ENCODE data around the gene RAB34. TPM values are rescaled to one million over a fixed set of nuclear protein-coding genes. Genes with fewer than 3 reads are reported as not detected.

Gene RAB34
- polyA plus RNA-seq, 1 experiment = 389 TPM

DNA sequence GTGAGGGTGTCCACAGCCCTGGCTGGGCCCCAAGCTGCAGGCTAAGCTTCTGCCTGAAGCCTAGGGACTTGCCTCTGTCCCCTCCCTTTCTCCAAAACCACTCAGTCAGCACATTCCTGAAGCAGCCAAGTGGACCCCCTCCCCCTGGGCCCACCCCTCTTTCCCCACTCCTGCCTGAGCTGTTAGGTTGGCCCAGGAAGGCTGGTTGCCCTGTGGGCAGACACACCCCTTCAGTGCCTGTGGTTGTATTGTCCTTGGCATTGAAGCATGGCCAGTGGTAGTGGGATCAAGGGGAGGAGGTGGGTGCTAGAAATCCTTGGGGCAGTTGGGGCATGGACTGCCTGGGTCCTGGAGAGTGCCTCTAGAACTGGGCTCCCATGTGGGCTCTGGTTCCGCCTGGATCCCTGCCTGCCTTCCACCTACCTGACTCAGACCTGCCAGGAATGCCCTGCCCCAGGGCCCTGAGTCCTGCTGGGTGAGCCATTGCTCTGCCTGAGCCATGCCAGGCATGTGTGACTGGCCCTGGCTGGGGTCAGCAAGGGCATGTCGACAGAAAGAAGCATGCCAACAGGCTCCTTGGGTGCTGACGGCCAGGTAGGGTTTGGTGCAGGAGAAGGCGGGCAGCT, 28.2 kb upstream of the RAB34 start:
- DNase-seq (ENCODE audit: low read depth, low spot score) = no peak
- Histone ChIP-seq H3K27me3 (ENCODE audit: control insufficient read depth, insufficient read depth, low read length) (no peaks in the 10 kb centered on the region), H3K9me3 (ENCODE audit: control insufficient read depth, insufficient read depth, low read length) (no peaks in the 10 kb centered on the region; the same call in 1 of the 2 replicates), H3K27ac (ENCODE audit: low read depth, low read length) (peak overlapping the region; percentile 21), H3K4me3 (ENCODE audit: low read depth, low read length) (peak overlapping the region; percentile 88)
- ChIA-PET POLR2A (interaction anchor here (1.5 to 6.6 kb wide), 3 partner anchors 19 to 206 kb away, joined by 5 to 93 read pairs (median 8); partner anchors contain the start of genes NEK8, RPL23A and TLCD1), CTCF (interaction anchor here (0.6 to 15.1 kb wide), 4 partner anchors 18 to 99 kb away, joined by 3 to 193 read pairs (median 6); partner anchors contain the start of genes NEK8 and TLCD1)
- TF ChIP-seq, protein P1, sequence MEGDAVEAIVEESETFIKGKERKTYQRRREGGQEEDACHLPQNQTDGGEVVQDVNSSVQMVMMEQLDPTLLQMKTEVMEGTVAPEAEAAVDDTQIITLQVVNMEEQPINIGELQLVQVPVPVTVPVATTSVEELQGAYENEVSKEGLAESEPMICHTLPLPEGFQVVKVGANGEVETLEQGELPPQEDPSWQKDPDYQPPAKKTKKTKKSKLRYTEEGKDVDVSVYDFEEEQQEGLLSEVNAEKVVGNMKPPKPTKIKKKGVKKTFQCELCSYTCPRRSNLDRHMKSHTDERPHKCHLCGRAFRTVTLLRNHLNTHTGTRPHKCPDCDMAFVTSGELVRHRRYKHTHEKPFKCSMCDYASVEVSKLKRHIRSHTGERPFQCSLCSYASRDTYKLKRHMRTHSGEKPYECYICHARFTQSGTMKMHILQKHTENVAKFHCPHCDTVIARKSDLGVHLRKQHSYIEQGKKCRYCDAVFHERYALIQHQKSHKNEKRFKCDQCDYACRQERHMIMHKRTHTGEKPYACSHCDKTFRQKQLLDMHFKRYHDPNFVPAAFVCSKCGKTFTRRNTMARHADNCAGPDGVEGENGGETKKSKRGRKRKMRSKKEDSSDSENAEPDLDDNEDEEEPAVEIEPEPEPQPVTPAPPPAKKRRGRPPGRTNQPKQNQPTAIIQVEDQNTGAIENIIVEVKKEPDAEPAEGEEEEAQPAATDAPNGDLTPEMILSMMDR (IDR thresholded peaks at IDR 0.05; ENCODE audit: low read depth, low read length) = no peak

GRCh38 chr17:28744972-28745785, 27.5 kb upstream of the RAB34 start:
- H3K4me3 ChIP-seq (ENCODE audit: low read depth, low read length) = peak overlapping the region; percentile 88
- H3K27ac ChIP-seq (ENCODE audit: low read depth, low read length) = peak overlapping the region; percentile 90
- peaks cover 3% of the 10 kb centered on the region; the same call in 1 of the 2 replicates for H3K9me3 ChIP-seq (ENCODE audit: control insufficient read depth, insufficient read depth, low read length)
- DNase-seq (ENCODE audit: low read depth, low spot score) = no peak
- TF ChIP-seq, protein P1 (IDR thresholded peaks at IDR 0.05; ENCODE audit: low read depth, low read length) = no peak
- ChIA-PET POLR2A (interaction anchor here (1.4 to 6.6 kb wide), 4 partner anchors 18 to 207 kb away, joined by 5 to 93 read pairs (median 6); partner anchors contain the start of genes NEK8, PROCA1, RPL23A and TLCD1), CTCF (interaction anchor here (2.3 to 15.1 kb wide), 2 partner anchors 18 to 19 kb away, joined by 7 to 193 read pairs; partner anchors contain the start of genes NEK8 and TLCD1)
- no peaks in the 10 kb centered on the region for H3K27me3 ChIP-seq (ENCODE audit: control insufficient read depth, insufficient read depth, low read length)

- DNase-seq (ENCODE audit: low read depth, low spot score) = no peak
- H3K27me3 ChIP-seq (ENCODE audit: control insufficient read depth, insufficient read depth, low read length) = no peaks in the 10 kb centered on the region
- peaks cover 4% of the 10 kb centered on the region; the same call in 1 of the 2 replicates for H3K9me3 ChIP-seq (ENCODE audit: control insufficient read depth, insufficient read depth, low read length)
- peak overlapping the region; percentile 88 for H3K4me3 ChIP-seq (ENCODE audit: low read depth, low read length)
- H3K27ac ChIP-seq (ENCODE audit: low read depth, low read length) = peak overlapping the region; percentile 90
- POLR2A ChIA-PET = interaction anchor here (1.3 to 6.6 kb wide), 5 partner anchors 17 to 33 kb away, joined by 4 to 93 read pairs (median 5); partner anchors contain the start of genes NEK8, PROCA1, RPL23A and TLCD1
- CTCF ChIA-PET = interaction anchor here (2.3 to 15.1 kb wide), 2 partner anchors 17 to 19 kb away, joined by 7 to 193 read pairs; partner anchors contain the start of genes NEK8 and TLCD1
- TF ChIP-seq, protein P1 (IDR thresholded peaks at IDR 0.05; ENCODE audit: low read depth, low read length) = no peak
Measured at GRCh38 chr17:28744104-28744971, 26.7 kb upstream of the RAB34 start.

GRCh38 chr17:28743243-28744103, 25.8 kb upstream of the RAB34 start, which contains the start of gene TRAF4:
TSS of gene TRAF4 (plus strand) at chr17:28744011. CDS start at chr17:28744113, 102 bp downstream.
- ChIA-PET POLR2A (interaction anchor here (1.3 to 6.6 kb wide), 3 partner anchors 16 to 24 kb away, joined by 4 to 93 read pairs (median 5); partner anchors contain the start of genes NEK8, RPL23A and TLCD1), CTCF (interaction anchor here (0.5 to 15.1 kb wide), 4 partner anchors 16 to 31 kb away, joined by 3 to 193 read pairs (median 4); partner anchors contain the start of genes NEK8 and TLCD1)
- no peaks in the 10 kb centered on the region for H3K27me3 ChIP-seq (ENCODE audit: control insufficient read depth, insufficient read depth, low read length)
- peak within 1 kb of the TSS; percentile 88 for H3K4me3 ChIP-seq (ENCODE audit: low read depth, low read length)
- peaks cover 4% of the 10 kb centered on the region; the same call in 1 of the 2 replicates for H3K9me3 ChIP-seq (ENCODE audit: control insufficient read depth, insufficient read depth, low read length)
- DNase-seq (ENCODE audit: low read depth, low spot score) = no peak
- TF ChIP-seq, protein P1 (IDR thresholded peaks at IDR 0.05; ENCODE audit: low read depth, low read length) = 0 out of 2 replicates have a peak, but pooled peaks have one; percentile 5
- peak within 1 kb of the TSS; percentile 95 for H3K27ac ChIP-seq (ENCODE audit: low read depth, low read length)

All from AG04450 (cell line).